GM13977 (cell line): Measurements from ENCODE around the gene SFMBT2.

Source experiments
- DNase-seq: peaks from one replicate; pipeline ENCODE4 v3.0.0; 2012; ENCODE audit warnings: low spot score
- in situ Hi-C: fragments of 300-500 bp; cut with MboI; formaldehyde crosslinking; loops from one replicate; pipeline ENCODE4 v1.12.0; 2022; ENCODE audit warnings: low sequenced_read_pairs, low pct_unique_long_range_greater_than_20kb, mixed read lengths, inconsistent platforms; ENCODE audit not compliant: unreplicated experiment
- TF ChIP-seq, protein P1 (sequence below): IDR thresholded peaks from 2 replicates; pipeline ENCODE4 v1.5.1; 2012; ENCODE audit warnings: mild to moderate bottlenecking, control low read depth; ENCODE audit not compliant: insufficient read depth; ENCODE audit errors: extremely low read depth, missing control alignments

Gene SFMBT2

DNA sequence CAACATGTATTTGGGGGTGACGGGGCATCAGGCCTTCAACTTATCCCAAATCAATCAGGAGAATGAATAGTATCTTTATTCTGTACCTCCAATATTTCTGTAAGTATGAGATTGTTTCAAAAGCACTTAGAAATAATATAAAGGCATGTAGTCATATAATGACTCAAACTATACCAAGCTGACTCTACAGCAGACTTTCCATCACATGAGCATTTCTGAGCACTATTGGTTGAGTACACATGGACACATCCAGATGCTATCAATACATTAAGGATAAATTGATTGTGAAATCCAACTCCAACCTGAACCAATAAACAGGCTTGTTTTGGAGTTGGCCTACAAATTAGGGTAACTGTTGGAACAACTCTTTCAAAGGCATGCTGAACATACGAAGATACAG lies 229.4 kb downstream of the SFMBT2 start:
- DNase-seq = no peak
- in situ Hi-C loops = no loop called here
- TF ChIP-seq, protein P1, sequence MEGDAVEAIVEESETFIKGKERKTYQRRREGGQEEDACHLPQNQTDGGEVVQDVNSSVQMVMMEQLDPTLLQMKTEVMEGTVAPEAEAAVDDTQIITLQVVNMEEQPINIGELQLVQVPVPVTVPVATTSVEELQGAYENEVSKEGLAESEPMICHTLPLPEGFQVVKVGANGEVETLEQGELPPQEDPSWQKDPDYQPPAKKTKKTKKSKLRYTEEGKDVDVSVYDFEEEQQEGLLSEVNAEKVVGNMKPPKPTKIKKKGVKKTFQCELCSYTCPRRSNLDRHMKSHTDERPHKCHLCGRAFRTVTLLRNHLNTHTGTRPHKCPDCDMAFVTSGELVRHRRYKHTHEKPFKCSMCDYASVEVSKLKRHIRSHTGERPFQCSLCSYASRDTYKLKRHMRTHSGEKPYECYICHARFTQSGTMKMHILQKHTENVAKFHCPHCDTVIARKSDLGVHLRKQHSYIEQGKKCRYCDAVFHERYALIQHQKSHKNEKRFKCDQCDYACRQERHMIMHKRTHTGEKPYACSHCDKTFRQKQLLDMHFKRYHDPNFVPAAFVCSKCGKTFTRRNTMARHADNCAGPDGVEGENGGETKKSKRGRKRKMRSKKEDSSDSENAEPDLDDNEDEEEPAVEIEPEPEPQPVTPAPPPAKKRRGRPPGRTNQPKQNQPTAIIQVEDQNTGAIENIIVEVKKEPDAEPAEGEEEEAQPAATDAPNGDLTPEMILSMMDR = no peak

DNA sequence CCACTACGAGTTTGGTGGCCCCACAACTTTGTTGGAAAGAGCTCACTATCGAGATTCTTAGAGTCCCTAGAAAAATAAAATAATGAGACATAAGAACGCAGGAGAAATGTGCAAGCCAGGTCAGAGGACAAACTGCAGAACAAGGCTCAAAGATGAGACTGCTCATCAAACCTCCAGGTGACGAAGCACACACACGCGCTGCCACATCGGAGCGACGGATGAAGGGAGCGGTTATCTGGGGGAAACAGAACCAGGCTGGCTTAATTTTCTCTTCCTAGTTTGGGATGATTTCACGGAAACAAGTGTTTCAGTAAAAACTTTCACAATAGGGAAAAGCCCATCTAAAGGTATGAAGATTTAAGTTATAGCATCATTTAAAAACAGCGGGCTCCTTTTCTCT lies 231.3 kb downstream of the SFMBT2 start:
- in situ Hi-C loops = no loop called here
- DNase-seq = no peak
- TF ChIP-seq, protein P1 = no peak

DNA sequence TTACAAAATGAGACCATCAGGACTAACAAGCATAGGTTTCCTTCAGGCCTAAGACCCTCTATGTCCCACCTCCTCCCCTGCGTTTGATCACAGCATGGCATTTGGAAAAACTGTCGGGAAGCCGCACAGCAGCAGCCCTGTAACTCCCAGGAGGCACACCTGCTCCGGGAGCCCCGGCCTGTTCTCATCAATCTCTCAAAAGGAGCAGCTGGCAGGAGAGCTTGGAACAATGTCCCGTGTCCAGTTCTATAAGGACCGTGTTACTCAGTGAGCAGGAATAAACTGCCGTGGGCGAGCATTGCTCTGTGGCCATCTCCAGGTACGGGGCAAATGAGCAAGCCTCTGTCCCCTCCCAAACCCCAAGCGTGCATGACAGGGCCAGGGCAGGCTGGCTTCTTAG lies 236.9 kb downstream of the SFMBT2 start:
- in situ Hi-C loops = no loop called here
- TF ChIP-seq, protein P1 = no peak
- no peak for DNase-seq

DNA sequence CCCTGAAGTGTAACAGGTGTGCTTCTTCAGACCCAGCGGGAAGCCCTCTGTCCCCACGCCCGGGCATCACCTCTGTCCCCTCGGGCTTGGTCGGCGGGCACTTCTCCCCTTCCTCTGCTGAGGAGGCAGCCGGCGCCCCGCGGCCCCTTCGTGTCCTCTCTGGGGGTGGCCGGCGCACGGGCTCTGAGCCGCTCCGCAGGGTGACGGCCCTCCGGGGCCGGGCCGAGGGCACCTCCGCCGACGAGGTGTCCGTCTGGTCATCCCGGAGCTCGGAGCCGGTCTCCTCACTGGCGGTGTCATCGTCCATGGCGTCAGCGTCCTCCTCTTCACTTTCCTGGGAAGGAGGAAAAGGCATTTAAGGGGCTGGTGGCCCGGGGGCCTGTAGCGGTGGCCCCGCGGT lies 239.0 kb downstream of the SFMBT2 start:
- no peak for DNase-seq
- in situ Hi-C loops = no loop called here
- TF ChIP-seq, protein P1 = no peak

DNA sequence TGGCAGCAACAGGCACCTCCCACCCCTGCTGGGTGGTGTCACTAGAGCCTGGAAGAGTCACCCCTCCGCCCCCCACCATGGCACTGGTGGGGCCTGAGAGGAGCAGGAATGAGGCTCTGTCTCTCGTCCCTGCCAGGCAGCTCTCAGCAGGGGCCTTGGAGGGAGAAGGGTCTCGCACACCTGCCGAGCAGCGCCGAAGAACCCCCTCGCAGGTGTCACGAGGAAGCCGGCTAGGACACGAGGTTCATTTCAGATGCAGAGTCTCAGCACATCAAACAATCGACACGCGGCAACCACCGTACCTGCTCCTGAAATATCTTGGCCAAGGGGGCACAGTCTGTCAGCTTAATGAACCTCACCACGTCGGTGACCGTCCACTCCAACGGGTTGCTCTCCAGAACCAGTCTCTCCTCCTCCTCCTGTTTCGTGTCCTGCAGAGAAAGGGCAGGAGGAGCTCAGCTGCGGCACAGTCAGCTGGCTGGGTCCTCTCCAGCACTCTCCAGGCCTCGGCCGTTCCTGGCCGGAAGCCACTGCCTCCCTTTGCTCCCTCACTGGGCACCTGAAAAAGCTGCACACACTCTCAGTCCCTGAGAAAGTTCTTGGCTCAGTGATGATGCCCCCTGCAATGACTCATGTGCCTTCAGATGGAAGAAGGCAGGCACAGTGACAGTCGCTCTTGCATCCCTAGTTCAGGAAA lies 240.1 kb downstream of the SFMBT2 start:
- TF ChIP-seq, protein P1 = no peak
- in situ Hi-C loops = no loop called here
- no peak for DNase-seq

DNA sequence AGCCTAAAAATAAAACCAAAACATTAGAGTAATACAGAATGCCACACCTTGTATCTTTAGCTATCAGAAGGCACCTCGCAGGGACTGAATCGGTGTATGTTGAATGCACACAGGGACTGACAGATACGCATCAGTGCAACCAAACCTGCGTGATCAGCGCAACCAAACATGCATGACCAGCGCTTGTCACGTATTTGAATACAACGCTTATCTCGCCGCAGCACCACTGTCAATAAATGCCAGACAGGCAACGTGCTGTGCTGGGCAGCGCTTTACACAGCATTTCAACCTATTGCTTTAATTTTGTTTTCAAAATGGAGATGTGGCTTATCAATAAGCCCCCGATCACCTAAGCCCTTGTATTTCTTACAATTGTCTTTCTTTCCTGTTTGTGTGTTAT lies 242.4 kb downstream of the SFMBT2 start:
- in situ Hi-C loops = no loop called here
- TF ChIP-seq, protein P1 = no peak
- DNase-seq = no peak
